NK-92 (cell line): ENCODE results near the gene LINC01488.

Source experiments
- DNase-seq: peaks from one replicate; lab custom pipeline; 2025; ENCODE audit not compliant: unreplicated experiment; lab: John Stamatoyannopoulos, UW

LINC01488 gene

GRCh38 chr11:69481393-69481844 lies at the start of gene LINC01488:
LINC01488 (plus strand) TSS chr11:69481663.
- DNase-seq: no peak

GRCh38 chr11:69431893-69432738 lies 49.3 kb upstream of the LINC01488 start:
- DNase-seq: no peak

GRCh38 chr11:69433741-69434140 lies 47.7 kb upstream of the LINC01488 start:
- DNase-seq: no peak

GRCh38 chr11:69434471-69434931 lies 47.0 kb upstream of the LINC01488 start:
- DNase-seq: no peak

GRCh38 chr11:69435161-69435986 lies 46.1 kb upstream of the LINC01488 start:
- DNase-seq: no peak

- no peak for DNase-seq
Measured at GRCh38 chr11:69436041-69436982, 45.2 kb upstream of the LINC01488 start.

GRCh38 chr11:69437001-69437875 lies 44.2 kb upstream of the LINC01488 start:
- no peak for DNase-seq

GRCh38 chr11:69437876-69438205 lies 43.6 kb upstream of the LINC01488 start:
- no peak for DNase-seq

- DNase-seq: no peak
Measured at GRCh38 chr11:69438286-69438920, 43.1 kb upstream of the LINC01488 start.

GRCh38 chr11:69439127-69439526 lies 42.3 kb upstream of the LINC01488 start:
- no peak for DNase-seq

GRCh38 chr11:69439651-69440464 lies 41.6 kb upstream of the LINC01488 start:
- no peak for DNase-seq

- no peak for DNase-seq
Measured at GRCh38 chr11:69440876-69441275, 40.6 kb upstream of the LINC01488 start.

- no peak for DNase-seq
Measured at GRCh38 chr11:69442012-69442806, 39.3 kb upstream of the LINC01488 start.

GRCh38 chr11:69442807-69443137 lies 38.7 kb upstream of the LINC01488 start:
- no peak for DNase-seq

- DNase-seq: no peak
Measured at GRCh38 chr11:69443138-69443967, 38.1 kb upstream of the LINC01488 start.

GRCh38 chr11:69443968-69444364 lies 37.5 kb upstream of the LINC01488 start:
- DNase-seq: no peak
